ENCODE results near the gene TRIM68. TPM values are rescaled to one million over a fixed set of nuclear protein-coding genes. Genes with fewer than 3 reads are reported as not detected.

TRIM68 gene
- total and polyA plus RNA-seq, 2 of the 13 experiments (the other 11 are each of a cell fraction or from before 2014, with no cell fraction given): not detected

DNA sequence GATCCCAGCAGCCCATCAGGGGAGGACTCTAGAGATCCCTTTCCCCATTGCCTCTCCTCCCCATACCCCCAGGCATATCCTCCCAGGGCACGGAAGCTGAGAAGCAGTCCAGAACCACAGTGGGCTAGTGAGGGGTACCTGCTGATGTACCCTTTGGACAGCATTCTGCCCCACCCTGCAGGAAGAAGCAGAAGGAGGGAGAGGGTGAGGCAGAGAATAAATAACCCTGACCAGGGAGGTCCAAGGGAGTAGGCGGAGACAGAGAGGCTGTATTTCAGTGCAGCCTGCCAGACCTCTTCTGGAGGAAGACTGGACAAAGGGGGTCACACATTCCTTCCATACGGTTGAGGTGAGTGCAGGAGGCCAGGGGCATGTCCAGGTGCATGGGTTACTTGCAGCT is 35.7 kb upstream of the TRIM68 start, which contains the start of gene OR51E1 (continued):
- TF ChIP-seq, protein P1, sequence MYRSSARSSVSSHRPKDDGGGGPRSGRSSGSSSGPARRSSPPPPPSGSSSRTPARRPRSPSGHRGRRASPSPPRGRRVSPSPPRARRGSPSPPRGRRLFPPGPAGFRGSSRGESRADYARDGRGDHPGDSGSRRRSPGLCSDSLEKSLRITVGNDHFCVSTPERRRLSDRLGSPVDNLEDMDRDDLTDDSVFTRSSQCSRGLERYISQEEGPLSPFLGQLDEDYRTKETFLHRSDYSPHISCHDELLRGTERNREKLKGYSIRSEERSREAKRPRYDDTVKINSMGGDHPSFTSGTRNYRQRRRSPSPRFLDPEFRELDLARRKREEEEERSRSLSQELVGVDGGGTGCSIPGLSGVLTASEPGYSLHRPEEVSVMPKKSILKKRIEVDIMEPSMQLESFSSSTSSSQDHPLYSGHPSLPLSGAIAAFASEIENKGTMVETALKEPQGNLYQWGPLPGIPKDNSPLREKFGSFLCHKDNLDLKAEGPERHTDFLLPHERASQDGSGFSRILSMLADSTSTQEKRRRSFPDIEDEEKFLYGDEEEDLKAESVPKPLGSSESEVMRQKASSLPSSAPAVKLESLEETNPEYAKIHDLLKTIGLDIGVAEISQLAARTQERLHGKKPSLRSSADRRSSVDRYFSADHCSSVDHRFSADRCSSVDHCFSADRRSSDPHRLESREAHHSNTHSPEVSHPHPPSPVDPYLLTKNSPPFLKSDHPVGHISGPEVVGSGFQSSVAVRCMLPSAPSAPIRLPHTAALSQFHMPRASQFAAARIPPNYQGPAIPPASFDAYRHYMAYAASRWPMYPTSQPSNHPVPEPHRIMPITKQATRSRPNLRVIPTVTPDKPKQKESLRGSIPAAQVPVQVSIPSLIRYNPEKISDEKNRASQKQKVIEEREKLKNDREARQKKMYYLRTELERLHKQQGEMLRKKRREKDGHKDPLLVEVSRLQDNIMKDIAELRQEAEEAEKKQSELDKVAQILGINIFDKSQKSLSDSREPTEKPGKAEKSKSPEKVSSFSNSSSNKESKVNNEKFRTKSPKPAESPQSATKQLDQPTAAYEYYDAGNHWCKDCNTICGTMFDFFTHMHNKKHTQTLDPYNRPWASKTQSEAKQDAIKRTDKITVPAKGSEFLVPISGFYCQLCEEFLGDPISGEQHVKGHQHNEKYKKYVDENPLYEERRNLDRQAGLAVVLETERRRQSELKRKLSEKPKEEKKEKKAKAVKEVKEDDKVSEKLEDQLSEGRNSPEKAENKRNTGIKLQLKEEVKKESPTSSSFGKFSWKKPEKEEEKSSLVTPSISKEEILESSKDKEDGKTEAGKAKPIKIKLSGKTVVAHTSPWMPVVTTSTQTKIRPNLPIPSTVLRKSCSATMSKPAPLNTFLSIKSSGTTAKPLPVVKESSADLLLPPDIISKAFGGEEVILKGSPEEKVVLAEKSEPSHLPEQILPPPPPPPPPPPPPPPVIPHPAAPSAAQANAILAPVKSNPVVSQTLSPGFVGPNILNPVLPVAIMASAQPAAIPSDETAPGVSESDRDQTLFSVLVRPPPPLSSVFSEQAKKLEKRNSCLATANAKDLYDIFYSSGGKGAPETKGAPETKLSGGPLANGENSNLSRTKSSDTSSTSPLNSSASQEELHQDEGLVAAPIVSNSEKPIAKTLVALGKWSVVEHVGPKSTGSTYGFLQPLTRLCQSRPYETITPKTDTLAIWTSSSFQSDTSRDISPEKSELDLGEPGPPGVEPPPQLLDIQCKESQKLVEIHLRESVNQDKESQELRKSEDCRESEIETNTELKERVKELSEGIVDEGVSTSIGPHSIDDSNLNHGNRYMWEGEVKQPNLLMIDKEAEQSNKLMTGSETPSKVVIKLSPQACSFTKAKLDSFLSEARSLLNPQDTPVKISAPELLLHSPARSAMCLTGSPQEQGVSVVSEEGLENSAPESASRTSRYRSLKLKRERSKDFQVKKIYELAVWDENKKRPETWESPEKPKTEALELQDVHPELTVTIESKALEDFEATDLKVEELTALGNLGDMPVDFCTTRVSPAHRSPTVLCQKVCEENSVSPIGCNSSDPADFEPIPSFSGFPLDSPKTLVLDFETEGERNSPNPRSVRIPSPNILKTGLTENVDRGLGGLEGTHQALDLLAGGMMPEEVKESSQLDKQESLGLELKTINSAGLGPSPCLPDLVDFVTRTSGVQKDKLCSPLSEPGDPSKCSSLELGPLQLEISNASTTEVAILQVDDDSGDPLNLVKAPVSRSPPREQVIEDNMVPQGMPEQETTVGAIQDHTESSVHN (CRISPR knock-in tag; IDR thresholded peaks at IDR 0.05): no peak
- no peak for TF ChIP-seq MBD4 (IDR thresholded peaks at IDR 0.05; ENCODE audit: borderline replicate concordance, low read length)
- no peak for TF ChIP-seq ZFP41 (CRISPR knock-in tag; IDR thresholded peaks at IDR 0.05; ENCODE audit: borderline replicate concordance)

DNA sequence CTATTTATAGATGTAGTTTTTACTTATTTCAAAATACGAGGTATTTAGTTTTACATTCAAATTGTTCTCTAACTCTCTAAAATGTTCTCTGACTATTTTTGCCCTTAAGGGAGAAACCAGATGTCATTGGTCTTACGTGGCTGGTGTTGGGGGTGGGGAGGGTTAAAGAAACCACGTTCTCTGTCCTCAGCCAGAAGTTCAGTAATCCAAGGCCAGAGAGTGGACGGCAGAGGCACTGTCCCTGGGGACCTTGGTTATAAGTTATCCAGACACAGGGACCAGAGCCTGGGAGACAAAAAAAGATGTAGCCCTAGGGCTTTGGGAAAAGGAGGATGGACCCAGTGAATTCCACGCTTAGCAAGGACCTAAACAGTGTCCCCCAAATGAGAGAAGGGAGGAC is 35.0 kb upstream of the TRIM68 start:
- Histone ChIP-seq H3K4me3 (replicated peaks in 1 of 3; ENCODE audit: insufficient read depth in 1 of 3, low read depth in 2 of 3, low read length in 3 of 3) (no peak overlapping the region), H3K4me2 (ENCODE audit: low read depth, low read length) (no peak overlapping the region), H3K27me3 (ENCODE audit: control insufficient read depth in 1 of 2, insufficient read depth in 2 of 2, low read length in 2 of 2) (peaks cover 0 to 37% of the 10 kb centered on the region in 2 experiments; a peak in 4 of 5 replicates), H4K20me1 (ENCODE audit: insufficient read depth, low read length) (no peaks in the 10 kb centered on the region), H3K27ac (ENCODE audit: extremely low read length, insufficient read depth, low read length) (no peak overlapping the region), H3K36me3 (replicated peaks in 1 of 2; ENCODE audit: control insufficient read depth in 1 of 2, insufficient read depth in 2 of 2, low read length in 2 of 2) (no peaks in the 10 kb centered on the region), H3K9ac (ENCODE audit: insufficient read depth, low read depth, low read length) (no peak overlapping the region), H3K9me3 (ENCODE audit: low read length) (no peaks in the 10 kb centered on the region), H3K4me1 (ENCODE audit: insufficient read depth, low read length) (no peaks in the 10 kb centered on the region), H2AFZ (ENCODE audit: low read length) (no peak overlapping the region), H3K79me2 (ENCODE audit: insufficient read depth, low read length) (no peaks in the 10 kb centered on the region)
- POLR2A ChIA-PET: no interaction called here
- in situ Hi-C loops (cut with HindIII; ENCODE audit: extremely low pct_ligation_motif_present, low pct_unique_long_range_greater_than_20kb) (no loop called here), intact Hi-C loops (cut with micrococcal nuclease; ENCODE audit: unreplicated experiment) (no loop called here)
- WGBS (ENCODE audit: low lambda C conversion rate): under 1% methylated on average over 5 of the region's 5 CpGs
- no TSS peak for BruUV-seq (replicated peaks)
- DNase-seq (ENCODE audit: low spot score): no peak
- ATAC-seq: no peak
- CTCF ChIA-PET (ENCODE audit: low intra/inter-chr PET ratio, low total read pairs): no interaction called here
- no peak for FAIRE-seq
- TF ChIP-seq ZSCAN20 (CRISPR knock-in tag; IDR thresholded peaks at IDR 0.05; ENCODE audit: borderline replicate concordance) (no peak), ZNF768 (CRISPR knock-in tag; IDR thresholded peaks at IDR 0.05) (no peak), ZNF775 (CRISPR knock-in tag; IDR thresholded peaks at IDR 0.05; ENCODE audit: borderline replicate concordance) (no peak), MIXL1 (CRISPR knock-in tag; IDR thresholded peaks at IDR 0.05) (no peak), FOXC1 (CRISPR knock-in tag; IDR thresholded peaks at IDR 0.05; ENCODE audit: borderline replicate concordance) (no peak), KLF11 (CRISPR knock-in tag; IDR thresholded peaks at IDR 0.05) (no peak), NFYC (CRISPR knock-in tag; IDR thresholded peaks at IDR 0.05) (no peak), EED (CRISPR knock-in tag; IDR thresholded peaks at IDR 0.05) (no peak)
- TF ChIP-seq, protein P2, sequence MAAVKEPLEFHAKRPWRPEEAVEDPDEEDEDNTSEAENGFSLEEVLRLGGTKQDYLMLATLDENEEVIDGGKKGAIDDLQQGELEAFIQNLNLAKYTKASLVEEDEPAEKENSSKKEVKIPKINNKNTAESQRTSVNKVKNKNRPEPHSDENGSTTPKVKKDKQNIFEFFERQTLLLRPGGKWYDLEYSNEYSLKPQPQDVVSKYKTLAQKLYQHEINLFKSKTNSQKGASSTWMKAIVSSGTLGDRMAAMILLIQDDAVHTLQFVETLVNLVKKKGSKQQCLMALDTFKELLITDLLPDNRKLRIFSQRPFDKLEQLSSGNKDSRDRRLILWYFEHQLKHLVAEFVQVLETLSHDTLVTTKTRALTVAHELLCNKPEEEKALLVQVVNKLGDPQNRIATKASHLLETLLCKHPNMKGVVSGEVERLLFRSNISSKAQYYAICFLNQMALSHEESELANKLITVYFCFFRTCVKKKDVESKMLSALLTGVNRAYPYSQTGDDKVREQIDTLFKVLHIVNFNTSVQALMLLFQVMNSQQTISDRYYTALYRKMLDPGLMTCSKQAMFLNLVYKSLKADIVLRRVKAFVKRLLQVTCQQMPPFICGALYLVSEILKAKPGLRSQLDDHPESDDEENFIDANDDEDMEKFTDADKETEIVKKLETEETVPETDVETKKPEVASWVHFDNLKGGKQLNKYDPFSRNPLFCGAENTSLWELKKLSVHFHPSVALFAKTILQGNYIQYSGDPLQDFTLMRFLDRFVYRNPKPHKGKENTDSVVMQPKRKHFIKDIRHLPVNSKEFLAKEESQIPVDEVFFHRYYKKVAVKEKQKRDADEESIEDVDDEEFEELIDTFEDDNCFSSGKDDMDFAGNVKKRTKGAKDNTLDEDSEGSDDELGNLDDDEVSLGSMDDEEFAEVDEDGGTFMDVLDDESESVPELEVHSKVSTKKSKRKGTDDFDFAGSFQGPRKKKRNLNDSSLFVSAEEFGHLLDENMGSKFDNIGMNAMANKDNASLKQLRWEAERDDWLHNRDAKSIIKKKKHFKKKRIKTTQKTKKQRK (IDR thresholded peaks at IDR 0.05; ENCODE audit: low read length): no peak
- TF ChIP-seq, protein P3, sequence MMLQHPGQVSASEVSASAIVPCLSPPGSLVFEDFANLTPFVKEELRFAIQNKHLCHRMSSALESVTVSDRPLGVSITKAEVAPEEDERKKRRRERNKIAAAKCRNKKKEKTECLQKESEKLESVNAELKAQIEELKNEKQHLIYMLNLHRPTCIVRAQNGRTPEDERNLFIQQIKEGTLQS (CRISPR knock-in tag; IDR thresholded peaks at IDR 0.05): no peak

Measured in HepG2 (cell line).